Kidney (tissue), 14 donors: Measurements from ENCODE around the gene DDX10. TPM values are rescaled to one million over a fixed set of nuclear protein-coding genes. Genes with fewer than 3 reads are reported as not detected.
A peak's percentile ranks its signal among the peaks of the same experiment; 100 is the strongest.

ENCODE experiments used
- DNase-seq, 5 donors: peaks; one replicate each; pipeline ENCODE4 v3.0.0-alpha.2; 2013 to 2020
- FAIRE-seq: peaks from 2 replicates; lab custom pipeline; 2012; peaks lifted over from hg19 to GRCh38; lab: Jason Lieb, UNC
- H3K27ac ChIP-seq, 2 donors: one replicate each; pipeline ENCODE4 v1.7.0; 2013; ENCODE audit warnings: low read depth in 2 of 2, low read length in 2 of 2, inconsistent platforms in 1 of 2
- H3K27me3 ChIP-seq: one replicate; pipeline ENCODE4 v1.7.1; 2013; ENCODE audit warnings: low read length, inconsistent platforms; ENCODE audit not compliant: control insufficient read depth, insufficient read depth
- H3K36me3 ChIP-seq, 3 donors: one replicate each; pipeline versions ENCODE4 v1.7.0 to v1.7.1; 2013; ENCODE audit warnings: low read length in 3 of 3, control low read depth in 1 of 3, inconsistent platforms in 1 of 3; ENCODE audit not compliant: insufficient read depth in 3 of 3, control insufficient read depth in 2 of 3
- H3K4me1 ChIP-seq, 3 donors: one replicate each; pipeline versions ENCODE4 v1.7.0 to v1.7.1; 2013; ENCODE audit warnings: low read length in 3 of 3, inconsistent platforms in 1 of 3, low read depth in 1 of 3; ENCODE audit not compliant: control insufficient read depth in 2 of 3, insufficient read depth in 2 of 3
- H3K4me3 ChIP-seq, 3 donors: one replicate each; pipeline versions ENCODE4 v1.7.0 to v1.8.1; 2013; ENCODE audit warnings: low read length in 3 of 3, control low read depth in 1 of 3, inconsistent platforms in 1 of 3
- H3K9ac ChIP-seq, 3 donors: one replicate each; pipeline versions ENCODE4 v1.7.0 to v1.7.1; 2013; ENCODE audit warnings: low read length in 3 of 3, control low read depth in 1 of 3, inconsistent platforms in 1 of 3
- H3K9me3 ChIP-seq, 3 donors: one replicate each; pipeline versions ENCODE4 v1.7.0 to v1.7.1; 2013; ENCODE audit warnings: low read length in 3 of 3, control low read depth in 1 of 3, inconsistent platforms in 1 of 3; ENCODE audit not compliant: control insufficient read depth in 2 of 3, insufficient read depth in 1 of 3
- CTCF ChIP-seq: IDR thresholded peaks from 3 replicates; pipeline ENCODE4 v1.5.1; 2012; ENCODE audit warnings: mild to moderate bottlenecking, moderate library complexity, borderline replicate concordance; ENCODE audit not compliant: insufficient read depth; ENCODE audit errors: extremely low read depth
- intact Hi-C: fragments of 100-400 bp; cut with DNase I; formaldehyde crosslinking; loops from one replicate; pipeline ENCODE4 v1.11.1; 2022
- polyA plus RNA-seq: library from polyadenylated mRNA; stranded (reverse); fragments of 350-450 nt; fragmentation: Illumina TruSeq; extraction: RNeasy Lipid Tissue Mini Kit (QIAGEN cat#74804); gene quantifications from one replicate; pipeline ENCODE4 v1.2.3, GENCODE V29; 2014; ENCODE audit warnings: low read depth, low replicate concordance; ENCODE audit not compliant: insufficient read depth
- total RNA-seq: library from RNA; stranded (reverse); fragmentation: NEBNext Ultra II Directional; extraction: Animal tissue kit (Norgen Biotek cat#: 25700); gene quantifications from one replicate; pipeline ENCODE4 v1.2.1, GENCODE V29; 2021
- donor health status: control.
- donor health status: control.
- donor health status: control.
- donor health status: control.
- donor health status: control.
- donor health status: DM: yes; HTN: yes; CAD: no.
- donor health status: Normal renal cell carcinoma (clear cell type).

Gene DDX10
- total and polyA plus RNA-seq, 2 donors from 2014 or later, result 24.8 to 79.2 TPM

- no peaks in the 10 kb centered on the region for H3K36me3 ChIP-seq
- no peak overlapping the region for H3K9ac ChIP-seq
- H3K4me3 ChIP-seq, result no peak overlapping the region
- H3K27ac ChIP-seq, result no peak overlapping the region
- H3K9me3 ChIP-seq, result no peaks in the 10 kb centered on the region
- DNase-seq, result no peak
- peak; percentile 80 for FAIRE-seq
- intact Hi-C loops, result no loop called here
- peaks cover 0 to 20% (median 0%) of the 10 kb centered on the region in 3 donors for H3K4me1 ChIP-seq
- H3K27me3 ChIP-seq, result no peaks in the 10 kb centered on the region
- no peak for TF ChIP-seq CTCF
Observed at GRCh38 chr11:108846009-108846408, 181.1 kb downstream of the DDX10 start.

- no peaks in the 10 kb centered on the region for H3K9me3 ChIP-seq
- no peak overlapping the region for H3K9ac ChIP-seq
- H3K27me3 ChIP-seq, result no peaks in the 10 kb centered on the region
- intact Hi-C loops, result no loop called here
- FAIRE-seq, result peak; percentile 76
- peak in 1 of 5 donors; percentile 16 for DNase-seq
- H3K36me3 ChIP-seq, result no peaks in the 10 kb centered on the region
- H3K27ac ChIP-seq, result no peak overlapping the region
- no peak overlapping the region for H3K4me3 ChIP-seq
- peaks cover 0 to 20% (median 0%) of the 10 kb centered on the region in 3 donors for H3K4me1 ChIP-seq
- no peak for TF ChIP-seq CTCF
Observed at GRCh38 chr11:108847298-108847990, 182.6 kb downstream of the DDX10 start.

GRCh38 chr11:108851781-108852180 is 186.9 kb downstream of the DDX10 start:
- Histone ChIP-seq H3K36me3 (no peaks in the 10 kb centered on the region), H3K4me3 (no peak overlapping the region), H3K9ac (no peak overlapping the region), H3K27ac (no peak overlapping the region), H3K4me1 (peaks cover 0 to 21% (median 5%) of the 10 kb centered on the region in 3 donors), H3K9me3 (no peaks in the 10 kb centered on the region), H3K27me3 (no peaks in the 10 kb centered on the region)
- intact Hi-C loops, result no loop called here
- no peak for DNase-seq
- FAIRE-seq, result no peak
- no peak for TF ChIP-seq CTCF
